ENCODE measurements around the gene ELOF1. TPM values are rescaled to one million over a fixed set of nuclear protein-coding genes. Genes with fewer than 3 reads are reported as not detected.

Gene ELOF1
- total RNA-seq, 2 donors from 2014 or later = 47.8 to 57.5 TPM

- Histone ChIP-seq H3K36me3 (peaks cover 0 to 2% of the 10 kb centered on the region in 2 donors), H3K27ac (peak overlapping the region; percentile 90 to 95), H3K9me3 (no peaks in the 10 kb centered on the region), H3K27me3 (replicated peaks; ENCODE audit: insufficient read depth) (no peaks in the 10 kb centered on the region), H3K4me1 (replicated peaks) (peaks cover 6% of the 10 kb centered on the region), H3K4me3 (peak overlapping the region; percentile 90)
- intact Hi-C loops (cut with DNase I) = no loop called here
- WGBS = 21% methylated on average over 20 of the region's 20 CpGs
- TF ChIP-seq POLR2AphosphoS5 (IDR thresholded peaks at IDR 0.05) (no peak), CTCF (IDR thresholded peaks at IDR 0.05) (no peak)
- DNase-seq (ENCODE audit: low spot score) = no peak
These were observed 52.9 kb downstream of the ELOF1 start for GRCh38 chr19:11506101-11506555.

GRCh38 chr19:11505504-11506100 is 53.4 kb downstream of the ELOF1 start, which contains the start of gene ZNF653:
ZNF653 (minus strand) TSS chr19:11505839; CDS start chr19:11505786, 53 bp downstream.
- Histone ChIP-seq H3K36me3 (no peaks in the 10 kb centered on the region), H3K27ac (peak within 1 kb of the TSS; percentile 90 to 95), H3K4me1 (replicated peaks) (peaks cover 6% of the 10 kb centered on the region), H3K27me3 (replicated peaks; ENCODE audit: insufficient read depth) (no peaks in the 10 kb centered on the region), H3K9me3 (no peaks in the 10 kb centered on the region), H3K4me3 (peak within 1 kb of the TSS; percentile 90)
- intact Hi-C loops (cut with DNase I) = no loop called here
- TF ChIP-seq POLR2AphosphoS5 (IDR thresholded peaks at IDR 0.05) = peak; percentile 96
- no peak for TF ChIP-seq CTCF (IDR thresholded peaks at IDR 0.05)
- TF ChIP-seq POLR2A (IDR thresholded peaks at IDR 0.05) = peak; percentile 29
- peak; percentile 91 for DNase-seq (ENCODE audit: low spot score)
- under 1% methylated on average over 55 of the region's 65 CpGs for WGBS

GRCh38 chr19:11505032-11505503 is 54.0 kb downstream of the ELOF1 start:
- Histone ChIP-seq H3K36me3 (no peaks in the 10 kb centered on the region), H3K4me1 (replicated peaks) (peaks cover 6% of the 10 kb centered on the region), H3K27ac (peak overlapping the region; percentile 90 to 95), H3K9me3 (no peaks in the 10 kb centered on the region), H3K27me3 (replicated peaks; ENCODE audit: insufficient read depth) (no peaks in the 10 kb centered on the region), H3K4me3 (peak overlapping the region; percentile 90)
- intact Hi-C loops (cut with DNase I) = no loop called here
- TF ChIP-seq POLR2A (IDR thresholded peaks at IDR 0.05) = no peak
- no peak for TF ChIP-seq CTCF (IDR thresholded peaks at IDR 0.05)
- peak; percentile 88 for TF ChIP-seq POLR2AphosphoS5 (IDR thresholded peaks at IDR 0.05)
- under 1% methylated on average over 30 of the region's 33 CpGs for WGBS
- peak; percentile 96 for DNase-seq (ENCODE audit: low spot score)

- no peak for TF ChIP-seq CTCF (IDR thresholded peaks at IDR 0.05)
- TF ChIP-seq POLR2A (IDR thresholded peaks at IDR 0.05) = no peak
- no peak for TF ChIP-seq POLR2AphosphoS5 (IDR thresholded peaks at IDR 0.05)
- Histone ChIP-seq H3K27ac (peak overlapping the region; percentile 90 to 95), H3K36me3 (no peaks in the 10 kb centered on the region), H3K4me1 (replicated peaks) (peaks cover 6% of the 10 kb centered on the region), H3K9me3 (no peaks in the 10 kb centered on the region), H3K4me3 (peak overlapping the region; percentile 90), H3K27me3 (replicated peaks; ENCODE audit: insufficient read depth) (no peaks in the 10 kb centered on the region)
- DNase-seq (ENCODE audit: low spot score) = no peak
- WGBS = 26% methylated on average over 7 of the region's 7 CpGs
- intact Hi-C loops (cut with DNase I) = no loop called here
These were observed 54.5 kb downstream of the ELOF1 start for GRCh38 chr19:11504502-11505031.

Small RNA genes within 50 kb of the gene (small RNA-seq; reads per million reads assigned to genes)
- 0 to 0.19 reads per million in 2 donors for gene RN7SL833P

Other genes starting within 250 kb of the ELOF1 start
- 10 to 100 TPM; 33.9 to 81.2 TPM for gene RAB3D, start 219.6 kb downstream of the ELOF1 start, total RNA-seq
- 100 to 1,000 TPM; 219 to 541 TPM for gene TMEM205, start 213.0 kb downstream of the ELOF1 start, total RNA-seq
- gene CCDC159, start 212.7 kb downstream of the ELOF1 start, total RNA-seq = 10 to 100 TPM; 51.5 to 52.4 TPM
- 10 to 100 TPM; 33.9 to 86.1 TPM for gene PLPPR2, start 203.8 kb downstream of the ELOF1 start, total RNA-seq
- gene SWSAP1, start 184.6 kb downstream of the ELOF1 start, total RNA-seq = 1 to 10 TPM; 4.1 to 6.3 TPM
- gene EPOR, start 174.9 kb downstream of the ELOF1 start, total RNA-seq = 1 to 10 TPM; 6.8 to 8.1 TPM
- gene RGL3, start 139.9 kb downstream of the ELOF1 start, total RNA-seq = 1 to 10 TPM; 5.1 to 8.6 TPM
- gene ODAD3, start 124.1 kb downstream of the ELOF1 start, total RNA-seq = 1 to 10 TPM; 1.3 to 2.7 TPM
- gene PRKCSH, start 123.6 kb downstream of the ELOF1 start, total RNA-seq = 100 to 1,000 TPM; 229 to 238 TPM
- 1 to 10 TPM in 1 of 2 donors, under 1 TPM in 1; 0.57 to 1.5 TPM for gene ELAVL3, start 78.2 kb downstream of the ELOF1 start, total RNA-seq
- 10 to 100 TPM; 11.2 to 25.8 TPM for gene ZNF653, start 53.4 kb downstream of the ELOF1 start, total RNA-seq
- 10 to 100 TPM; 93.0 to 94.7 TPM for gene ECSIT, start 30.1 kb downstream of the ELOF1 start, total RNA-seq
- gene CNN1, start 20.4 kb downstream of the ELOF1 start, total RNA-seq = 100 to 1,000 TPM; 426 to 525 TPM
- 10 to 100 TPM; 23.3 to 59.3 TPM for gene ACP5, start 18.4 kb upstream of the ELOF1 start, total RNA-seq
- gene ZNF627, start 38.3 kb upstream of the ELOF1 start, total RNA-seq = 10 to 100 TPM; 17.8 to 20.5 TPM
- 1 to 10 TPM; 3.5 to 5.9 TPM for gene ZNF823, start 179.7 kb upstream of the ELOF1 start, total RNA-seq
- 1 to 10 TPM; 6.9 to 7.3 TPM for gene ZNF441, start 207.8 kb upstream of the ELOF1 start, total RNA-seq
- gene ZNF491, start 239.3 kb upstream of the ELOF1 start, total RNA-seq = 1 to 10 TPM; 1.6 to 2.3 TPM